KOPT-K1 (cell line): ENCODE data around the gene LRRC72.

Source experiments
- H3K27ac ChIP-seq: fragments of 200-600 bp; sonication (generic); 2 replicates; pipeline ENCODE4 v1.5.1; 2016; ENCODE audit warnings: antibody characterized with exemption, mild to moderate bottlenecking, low read depth, low read length; ENCODE audit not compliant: poor library complexity, severe bottlenecking
- H3K36me3 ChIP-seq: fragments of 200-600 bp; sonication (generic); 2 replicates; pipeline ENCODE4 v1.5.1; 2017; ENCODE audit warnings: antibody characterized with exemption, mild to moderate bottlenecking, low read length, moderate library complexity; ENCODE audit not compliant: insufficient read depth
- H3K9me3 ChIP-seq: fragments of 200-600 bp; sonication (generic); 2 replicates; pipeline ENCODE4 v1.5.1; 2017; ENCODE audit warnings: antibody characterized with exemption, low read length, mild to moderate bottlenecking; ENCODE audit not compliant: insufficient read depth, poor library complexity, severe bottlenecking

LRRC72 gene

GRCh38 chr7:16550671-16551070, 24.0 kb downstream of the LRRC72 start:
- Histone ChIP-seq H3K36me3 (no peaks in the 10 kb centered on the region), H3K27ac (no peak overlapping the region), H3K9me3 (no peaks in the 10 kb centered on the region)

GRCh38 chr7:16554518-16555236, 28.1 kb downstream of the LRRC72 start:
- no peaks in the 10 kb centered on the region for H3K36me3 ChIP-seq
- H3K27ac ChIP-seq, result no peak overlapping the region
- no peaks in the 10 kb centered on the region for H3K9me3 ChIP-seq

- H3K9me3 ChIP-seq, result no peaks in the 10 kb centered on the region
- no peak overlapping the region for H3K27ac ChIP-seq
- H3K36me3 ChIP-seq, result no peaks in the 10 kb centered on the region
Measured at GRCh38 chr7:16556359-16556758, 29.7 kb downstream of the LRRC72 start.

- Histone ChIP-seq H3K36me3 (no peaks in the 10 kb centered on the region), H3K9me3 (no peaks in the 10 kb centered on the region), H3K27ac (no peak overlapping the region)
Measured at GRCh38 chr7:16558761-16559302, 32.2 kb downstream of the LRRC72 start.

- Histone ChIP-seq H3K36me3 (no peaks in the 10 kb centered on the region), H3K27ac (no peak overlapping the region), H3K9me3 (no peaks in the 10 kb centered on the region)
Measured at GRCh38 chr7:16559497-16560179, 33.0 kb downstream of the LRRC72 start.

GRCh38 chr7:16561943-16562342, 35.3 kb downstream of the LRRC72 start:
- Histone ChIP-seq H3K9me3 (no peaks in the 10 kb centered on the region), H3K36me3 (no peaks in the 10 kb centered on the region), H3K27ac (no peak overlapping the region)

- no peaks in the 10 kb centered on the region for H3K36me3 ChIP-seq
- no peaks in the 10 kb centered on the region for H3K9me3 ChIP-seq
- peak overlapping the region; percentile 49 for H3K27ac ChIP-seq
Measured at GRCh38 chr7:16562456-16563220, 36.0 kb downstream of the LRRC72 start.

GRCh38 chr7:16563281-16564022, 36.8 kb downstream of the LRRC72 start:
- Histone ChIP-seq H3K9me3 (no peaks in the 10 kb centered on the region), H3K36me3 (no peaks in the 10 kb centered on the region), H3K27ac (peak overlapping the region; percentile 49)

- peak overlapping the region; percentile 49 for H3K27ac ChIP-seq
- no peaks in the 10 kb centered on the region for H3K9me3 ChIP-seq
- H3K36me3 ChIP-seq, result no peaks in the 10 kb centered on the region
Measured at GRCh38 chr7:16564023-16564380, 37.4 kb downstream of the LRRC72 start.

GRCh38 chr7:16564909-16565426, 38.3 kb downstream of the LRRC72 start:
- Histone ChIP-seq H3K36me3 (no peaks in the 10 kb centered on the region), H3K27ac (peak overlapping the region; percentile 49), H3K9me3 (no peaks in the 10 kb centered on the region)

- no peaks in the 10 kb centered on the region for H3K36me3 ChIP-seq
- no peaks in the 10 kb centered on the region for H3K9me3 ChIP-seq
- H3K27ac ChIP-seq, result no peak overlapping the region
Measured at GRCh38 chr7:16571941-16572340, 45.3 kb downstream of the LRRC72 start.

GRCh38 chr7:16579216-16579615, 52.6 kb downstream of the LRRC72 start:
- no peaks in the 10 kb centered on the region for H3K9me3 ChIP-seq
- H3K36me3 ChIP-seq, result no peaks in the 10 kb centered on the region
- no peak overlapping the region for H3K27ac ChIP-seq

GRCh38 chr7:16581286-16581685, 54.7 kb downstream of the LRRC72 start:
- H3K9me3 ChIP-seq, result no peaks in the 10 kb centered on the region
- H3K27ac ChIP-seq, result no peak overlapping the region
- no peaks in the 10 kb centered on the region for H3K36me3 ChIP-seq

GRCh38 chr7:16583834-16584233, 57.2 kb downstream of the LRRC72 start:
- Histone ChIP-seq H3K36me3 (no peaks in the 10 kb centered on the region), H3K27ac (no peak overlapping the region), H3K9me3 (no peaks in the 10 kb centered on the region)
